GM13977 (cell line): ENCODE results near the gene P4HTM.

Source experiments
- DNase-seq: peaks from one replicate; pipeline ENCODE4 v3.0.0; 2012; ENCODE audit warnings: low spot score
- CTCF ChIP-seq: IDR thresholded peaks from 2 replicates; pipeline ENCODE4 v1.5.1; 2012; ENCODE audit warnings: mild to moderate bottlenecking, control low read depth; ENCODE audit not compliant: insufficient read depth; ENCODE audit errors: extremely low read depth, missing control alignments
- in situ Hi-C: fragments of 300-500 bp; cut with MboI; formaldehyde crosslinking; loops from one replicate; pipeline ENCODE4 v1.12.0; 2022; ENCODE audit warnings: low sequenced_read_pairs, low pct_unique_long_range_greater_than_20kb, mixed read lengths, inconsistent platforms; ENCODE audit not compliant: unreplicated experiment

P4HTM gene

GRCh38 chr3:49019941-49020329, 29.9 kb downstream of the P4HTM start:
- DNase-seq: no peak

GRCh38 chr3:49020330-49021212, 30.5 kb downstream of the P4HTM start:
- peak; percentile 14 for TF ChIP-seq CTCF
- in situ Hi-C loops: no loop called here
- peak; percentile 67 for DNase-seq

More at GRCh38 chr3:49019941-49020329, 29.9 kb downstream of the P4HTM start:
- in situ Hi-C loops: no loop called here
- TF ChIP-seq CTCF: no peak

- TF ChIP-seq CTCF: no peak
- DNase-seq: peak; percentile 97
- in situ Hi-C loops: no loop called here
Measured at GRCh38 chr3:49021213-49021812, 31.3 kb downstream of the P4HTM start.

GRCh38 chr3:49021813-49022687, 32.0 kb downstream of the P4HTM start, which contains the start of gene NDUFAF3:
Gene NDUFAF3 (plus strand): TSS chr3:49022121. CDS start chr3:49022145, 24 bp downstream.
- in situ Hi-C loops: no loop called here
- peak; percentile 97 for TF ChIP-seq CTCF
- peak; percentile 92 for DNase-seq

- DNase-seq: no peak
- TF ChIP-seq CTCF: no peak
- in situ Hi-C loops: no loop called here
Measured at GRCh38 chr3:49022688-49023171, 32.7 kb downstream of the P4HTM start.

- no peak for TF ChIP-seq CTCF
- in situ Hi-C loops: no loop called here
- no peak for DNase-seq
Measured at GRCh38 chr3:49023775-49024174, 33.7 kb downstream of the P4HTM start.
